ENCODE measurements around the gene WDFY4.

GRCh38 chr10:48790457-48791044 is 105.9 kb downstream of the WDFY4 start:
- no peak for TF ChIP-seq POLR2AphosphoS5 (IDR thresholded peaks at IDR 0.05; ENCODE audit: low read depth, low read length)
- no peak for TF ChIP-seq YY1 (IDR thresholded peaks at IDR 0.05; ENCODE audit: low read depth)
- no peak for TF ChIP-seq RCOR1 (IDR thresholded peaks at IDR 0.05; ENCODE audit: low read length)
- no peak for TF ChIP-seq EP300 (IDR thresholded peaks at IDR 0.05; ENCODE audit: borderline replicate concordance in 1 of 2, low read depth in 1 of 2, low read length in 1 of 2)
- TF ChIP-seq CTCF (IDR thresholded peaks at IDR 0.05) = no peak
- no peak for TF ChIP-seq CHD2 (IDR thresholded peaks at IDR 0.05; ENCODE audit: low read length, partially characterized antibody)
- TF ChIP-seq EZH2phosphoT487 (IDR thresholded peaks at IDR 0.05; ENCODE audit: borderline replicate concordance, low read depth) = no peak
- TF ChIP-seq, protein P1, sequence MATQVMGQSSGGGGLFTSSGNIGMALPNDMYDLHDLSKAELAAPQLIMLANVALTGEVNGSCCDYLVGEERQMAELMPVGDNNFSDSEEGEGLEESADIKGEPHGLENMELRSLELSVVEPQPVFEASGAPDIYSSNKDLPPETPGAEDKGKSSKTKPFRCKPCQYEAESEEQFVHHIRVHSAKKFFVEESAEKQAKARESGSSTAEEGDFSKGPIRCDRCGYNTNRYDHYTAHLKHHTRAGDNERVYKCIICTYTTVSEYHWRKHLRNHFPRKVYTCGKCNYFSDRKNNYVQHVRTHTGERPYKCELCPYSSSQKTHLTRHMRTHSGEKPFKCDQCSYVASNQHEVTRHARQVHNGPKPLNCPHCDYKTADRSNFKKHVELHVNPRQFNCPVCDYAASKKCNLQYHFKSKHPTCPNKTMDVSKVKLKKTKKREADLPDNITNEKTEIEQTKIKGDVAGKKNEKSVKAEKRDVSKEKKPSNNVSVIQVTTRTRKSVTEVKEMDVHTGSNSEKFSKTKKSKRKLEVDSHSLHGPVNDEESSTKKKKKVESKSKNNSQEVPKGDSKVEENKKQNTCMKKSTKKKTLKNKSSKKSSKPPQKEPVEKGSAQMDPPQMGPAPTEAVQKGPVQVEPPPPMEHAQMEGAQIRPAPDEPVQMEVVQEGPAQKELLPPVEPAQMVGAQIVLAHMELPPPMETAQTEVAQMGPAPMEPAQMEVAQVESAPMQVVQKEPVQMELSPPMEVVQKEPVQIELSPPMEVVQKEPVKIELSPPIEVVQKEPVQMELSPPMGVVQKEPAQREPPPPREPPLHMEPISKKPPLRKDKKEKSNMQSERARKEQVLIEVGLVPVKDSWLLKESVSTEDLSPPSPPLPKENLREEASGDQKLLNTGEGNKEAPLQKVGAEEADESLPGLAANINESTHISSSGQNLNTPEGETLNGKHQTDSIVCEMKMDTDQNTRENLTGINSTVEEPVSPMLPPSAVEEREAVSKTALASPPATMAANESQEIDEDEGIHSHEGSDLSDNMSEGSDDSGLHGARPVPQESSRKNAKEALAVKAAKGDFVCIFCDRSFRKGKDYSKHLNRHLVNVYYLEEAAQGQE (IDR thresholded peaks at IDR 0.05; ENCODE audit: low read depth, low read length) = no peak
- TF ChIP-seq SIN3A (IDR thresholded peaks at IDR 0.05; ENCODE audit: borderline replicate concordance, low read depth, low read length) = no peak
- no peak for TF ChIP-seq FOXM1 (IDR thresholded peaks at IDR 0.05; ENCODE audit: low read depth)
- TF ChIP-seq MXI1 (IDR thresholded peaks at IDR 0.05; ENCODE audit: low read depth, low read length) = no peak
- no peak for TF ChIP-seq NFIC (IDR thresholded peaks at IDR 0.05; ENCODE audit: borderline replicate concordance)
- TF ChIP-seq RFX5 (IDR thresholded peaks at IDR 0.05; ENCODE audit: low read length) = peak; percentile 51; the same call in 1 of the 2 replicates
- TF ChIP-seq IRF3 (IDR thresholded peaks at IDR 0.05; ENCODE audit: low read depth, low read length) = no peak
